NT2/D1 (cell line): ENCODE data around the gene ERCC6L2.

Experiments used
- SUZ12 ChIP-seq: IDR thresholded peaks from 2 replicates; pipeline ENCODE4 v1.6.1; 2011; ENCODE audit not compliant: insufficient read length, insufficient read depth; ENCODE audit errors: extremely low read depth
- YY1 ChIP-seq: IDR thresholded peaks from 2 replicates; pipeline ENCODE4 v1.6.1; 2011; ENCODE audit not compliant: insufficient read length, insufficient read depth
- ZNF274 ChIP-seq: IDR thresholded peaks from 2 replicates; pipeline ENCODE4 v1.6.1; 2011; ENCODE audit warnings: mild to moderate bottlenecking, low read depth, low read length

DNA sequence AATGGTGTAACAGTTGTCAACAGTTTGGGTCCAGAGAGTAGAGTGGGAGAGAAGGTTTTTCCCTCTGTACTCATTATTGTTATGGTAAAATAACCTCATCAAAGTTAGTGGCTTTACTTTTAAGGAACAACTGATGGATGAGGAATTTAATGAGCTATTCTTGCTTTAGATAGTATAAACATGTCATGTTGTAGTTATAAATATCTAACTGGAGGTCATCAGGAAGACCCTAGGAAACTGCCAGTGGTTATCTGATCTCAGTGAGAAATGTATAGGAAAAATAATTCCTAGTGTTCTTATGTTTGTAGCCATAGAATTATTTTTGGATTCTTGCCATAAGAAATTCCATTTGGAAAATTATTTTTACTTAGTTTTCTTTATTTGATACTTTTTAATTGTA, 4.1 kb downstream of the ERCC6L2 start:
- TF ChIP-seq ZNF274 = no peak
- no peak for TF ChIP-seq YY1
- TF ChIP-seq SUZ12 = no peak
